ENCODE results near the gene DENND2D. TPM values are rescaled to one million over a fixed set of nuclear protein-coding genes. Genes with fewer than 3 reads are reported as not detected.

Gene DENND2D
- total and polyA plus RNA-seq, 2 donors (not counting 1 experiment from before 2014, with no cell fraction given), result 48.0 to 111 TPM

DNA sequence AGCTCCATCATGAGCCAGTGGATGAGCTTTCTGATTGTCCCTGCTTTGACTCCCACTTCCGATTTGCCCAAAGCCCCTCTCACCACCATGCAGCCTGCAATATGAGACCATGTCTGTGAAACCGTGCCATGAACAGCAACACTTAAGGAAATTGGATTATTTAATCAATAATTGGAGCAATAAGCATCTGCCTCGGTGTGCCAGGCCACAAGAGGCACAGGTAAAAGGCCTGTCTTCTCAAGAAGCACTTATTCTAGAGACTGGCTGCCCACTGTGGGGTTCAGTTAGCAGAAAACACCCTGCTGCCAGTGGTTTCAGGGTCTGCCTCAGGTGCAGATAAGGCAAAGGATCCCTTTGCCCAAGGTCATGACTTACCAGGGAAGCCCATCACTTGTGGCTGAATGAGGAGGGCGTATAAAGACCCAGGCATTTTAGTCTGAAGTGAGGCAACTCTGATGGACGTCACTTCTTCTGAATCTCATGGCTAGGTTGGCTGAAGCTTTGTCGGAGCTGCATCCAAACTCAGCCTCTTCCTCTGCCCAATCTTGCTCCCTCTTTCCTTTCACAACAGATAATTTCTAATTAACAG, 19.9 kb upstream of the DENND2D start:
- Histone ChIP-seq H3K9ac (ENCODE audit: low read length) (peak overlapping the region; percentile 27), H3K27ac (ENCODE audit: low read length in 2 of 2) (peak overlapping the region; percentile 68 to 92), H3K79me2 (ENCODE audit: control insufficient read depth, insufficient read depth, low read length) (no peaks in the 10 kb centered on the region), H2AFZ (ENCODE audit: insufficient read depth, low read depth, low read length, poor library complexity, severe bottlenecking) (no peak overlapping the region), H3K4me2 (replicated peaks; ENCODE audit: low read depth, low read length, poor library complexity, severe bottlenecking) (peak overlapping the region; percentile 58), H3K27me3 (replicated peaks in 1 of 4; ENCODE audit: control extremely low read depth in 1 of 4, control insufficient read depth in 3 of 4, insufficient read depth in 4 of 4, low read length in 3 of 4) (no peaks in the 10 kb centered on the region), H3K4me3 (ENCODE audit: control extremely low read depth in 1 of 5, extremely low read depth in 1 of 5, insufficient read depth in 1 of 5, low read depth in 2 of 5, low read length in 4 of 5) (peak overlapping the region in 3 of 5 experiments; percentile 18 to 25 (median 24)), H3K4me1 (ENCODE audit: control insufficient read depth in 2 of 2, insufficient read depth in 2 of 2, low read length in 2 of 2) (peaks cover 87% of the 10 kb centered on the region in 2 donors), H3K9me3 (ENCODE audit: control extremely low read depth in 1 of 3, control insufficient read depth in 2 of 3, insufficient read depth in 1 of 3, low read length in 2 of 3) (no peaks in the 10 kb centered on the region), H3K36me3 (replicated peaks in 1 of 2; ENCODE audit: control extremely low read depth in 1 of 2, control insufficient read depth in 1 of 2, extremely low read depth in 1 of 2, insufficient read depth in 2 of 2, low read length in 1 of 2) (no peaks in the 10 kb centered on the region), H4K20me1 (ENCODE audit: control insufficient read depth, insufficient read depth, low read length, poor library complexity, severe bottlenecking) (no peaks in the 10 kb centered on the region)
- ATAC-seq (ENCODE audit: low read depth) (no peak), DNase-seq (no peak)
- no peak for TF ChIP-seq EZH2 (IDR thresholded peaks at IDR 0.05; ENCODE audit: borderline replicate concordance, insufficient read depth, low read depth, low read length, poor library complexity, severe bottlenecking)
- TF ChIP-seq, protein P1, sequence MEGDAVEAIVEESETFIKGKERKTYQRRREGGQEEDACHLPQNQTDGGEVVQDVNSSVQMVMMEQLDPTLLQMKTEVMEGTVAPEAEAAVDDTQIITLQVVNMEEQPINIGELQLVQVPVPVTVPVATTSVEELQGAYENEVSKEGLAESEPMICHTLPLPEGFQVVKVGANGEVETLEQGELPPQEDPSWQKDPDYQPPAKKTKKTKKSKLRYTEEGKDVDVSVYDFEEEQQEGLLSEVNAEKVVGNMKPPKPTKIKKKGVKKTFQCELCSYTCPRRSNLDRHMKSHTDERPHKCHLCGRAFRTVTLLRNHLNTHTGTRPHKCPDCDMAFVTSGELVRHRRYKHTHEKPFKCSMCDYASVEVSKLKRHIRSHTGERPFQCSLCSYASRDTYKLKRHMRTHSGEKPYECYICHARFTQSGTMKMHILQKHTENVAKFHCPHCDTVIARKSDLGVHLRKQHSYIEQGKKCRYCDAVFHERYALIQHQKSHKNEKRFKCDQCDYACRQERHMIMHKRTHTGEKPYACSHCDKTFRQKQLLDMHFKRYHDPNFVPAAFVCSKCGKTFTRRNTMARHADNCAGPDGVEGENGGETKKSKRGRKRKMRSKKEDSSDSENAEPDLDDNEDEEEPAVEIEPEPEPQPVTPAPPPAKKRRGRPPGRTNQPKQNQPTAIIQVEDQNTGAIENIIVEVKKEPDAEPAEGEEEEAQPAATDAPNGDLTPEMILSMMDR (IDR thresholded peaks at IDR 0.05), result no peak
- Mint-ChIP-seq H3K4me3 (peak overlapping the region; percentile 82), H3K27me3 (no peaks in the 10 kb centered on the region), H3K4me1 (peaks cover 86% of the 10 kb centered on the region), H3K9me3 (ENCODE audit: insufficient read depth) (no peaks in the 10 kb centered on the region), H3K27ac (peak overlapping the region; percentile 91)
- intact Hi-C loops (cut with micrococcal nuclease), result loop anchor here (2.0 to 10.0 kb wide), 7 partner anchors 33 to 544 kb away; partner anchors contain the start of gene LRIF1
- whole genome bisulfite sequencing (ENCODE audit: insufficient coverage), result 92% methylated on average over 3 of the region's 6 CpGs
- CTCF ChIA-PET, result interaction anchor here (0.6 to 10.9 kb wide), 25 partner anchors 12 to 287 kb away, joined by 3 to 205 read pairs (median 5); partner anchors contain the start of genes CEPT1, DENND2D and DRAM2
- POLR2A ChIA-PET, result interaction anchor here (0.6 to 8.3 kb wide), 6 partner anchors 19 to 399 kb away, joined by 3 to 138 read pairs (median 5); partner anchors contain the start of gene DENND2D

Measured in B cell (primary cell).